HepG2 (cell line): ENCODE measurements around the gene IQSEC1. TPM values are rescaled to one million over a fixed set of nuclear protein-coding genes. Genes with fewer than 3 reads are reported as not detected.
A peak's percentile ranks its signal among the peaks of the same experiment; 100 is the strongest.

Experiments
- ATAC-seq: fragments of 200-7000 bp; cut with Tn5 transposase; 3 replicates; pipeline ENCODE4 v1.9.1; 2020; ENCODE audit warnings: mild to moderate bottlenecking, moderate library complexity
- BruUV-seq: library from RNA; stranded (reverse); fragments of 400-500 nt; replicated peaks from 2 replicates; lab custom pipeline; 2021; lab: Mats Ljungman, UMichigan
- CTCF ChIA-PET: fragments of 300-600 bp; formaldehyde crosslinking; extraction: SDS; loops from one replicate; lab custom pipeline; 2021; ENCODE audit warnings: low total read pairs, inconsistent platforms, low intra/inter-chr PET ratio; lab: Yijun Ruan, JAX
- POLR2A ChIA-PET: fragments of 350-600 bp; sonication (Branson Sonifier 250); formaldehyde crosslinking; loops from one replicate; lab custom pipeline; 2020; ENCODE audit warnings: antibody characterized with exemption, inconsistent platforms; lab: Yijun Ruan, JAX
- DNase-seq: peaks from one replicate; pipeline ENCODE4 v3.0.0-alpha.2; 2015; ENCODE audit warnings: low spot score
- FAIRE-seq: peaks from 3 replicates; lab custom pipeline; 2011; peaks lifted over from hg19 to GRCh38; lab: Jason Lieb, UNC
- H2AFZ ChIP-seq: one replicate; pipeline ENCODE4 v1.6.1; 2011; ENCODE audit warnings: low read length, inconsistent platforms
- H3K27ac ChIP-seq: fragments of 300-600 bp; 3 replicates; pipeline ENCODE4 v1.8.0; 2011; ENCODE audit warnings: mixed run types, mild to moderate bottlenecking, mixed read lengths, low read length, inconsistent platforms; ENCODE audit not compliant: insufficient read depth; ENCODE audit errors: extremely low read length
- H3K27me3 ChIP-seq, 2 experiments: fragments of 200-600 bp in 1 of 2; 2 replicates in 1 of 2; 3 replicates in 1 of 2; pipeline versions ENCODE4 v1.6.0 to v1.8.0; 2011; ENCODE audit warnings: low read length in 2 of 2, mild to moderate bottlenecking in 2 of 2, moderate library complexity in 2 of 2, inconsistent platforms in 1 of 2; ENCODE audit not compliant: insufficient read depth in 2 of 2, control insufficient read depth in 1 of 2
- H3K36me3 ChIP-seq, 2 experiments: fragments of 200-600 bp in 1 of 2; replicated peaks in 1 of 2; 2 replicates in 1 of 2; 3 replicates in 1 of 2; pipeline versions ENCODE4 v1.5.1 to v1.8.0; 2011; ENCODE audit warnings: low read length in 2 of 2, inconsistent platforms in 1 of 2; ENCODE audit not compliant: insufficient read depth in 2 of 2, control insufficient read depth in 1 of 2
- H3K4me1 ChIP-seq: 2 replicates; pipeline ENCODE4 v1.5.1; 2012; ENCODE audit warnings: low read length, inconsistent platforms; ENCODE audit not compliant: insufficient read depth
- H3K4me2 ChIP-seq: 2 replicates; pipeline ENCODE4 v1.6.0; 2011; ENCODE audit warnings: low read depth, low read length, inconsistent platforms
- H3K4me3 ChIP-seq, 3 experiments: fragments of 200-600 bp in 1 of 3; sonication (generic), shearing (Covaris generic) in 1 of 3; replicated peaks in 1 of 3; 2 replicates each; pipeline ENCODE4 v1.5.1; 2011 to 2016; ENCODE audit warnings: low read length in 3 of 3, inconsistent platforms in 2 of 3, low read depth in 2 of 3, mild to moderate bottlenecking in 2 of 3, control low read depth in 1 of 3, mixed read lengths in 1 of 3; ENCODE audit not compliant: insufficient read depth in 1 of 3
- H3K79me2 ChIP-seq: one replicate; pipeline ENCODE4 v1.6.1; 2011; ENCODE audit warnings: low read length, inconsistent platforms; ENCODE audit not compliant: insufficient read depth
- H3K9ac ChIP-seq: 2 replicates; pipeline ENCODE4 v1.6.0; 2011; ENCODE audit warnings: mild to moderate bottlenecking, low read depth, low read length, inconsistent platforms; ENCODE audit not compliant: insufficient read depth
- H3K9me3 ChIP-seq: 2 replicates; pipeline ENCODE4 v1.5.1; 2012; ENCODE audit warnings: mild to moderate bottlenecking, low read length
- H4K20me1 ChIP-seq: 2 replicates; pipeline ENCODE4 v1.6.0; 2011; ENCODE audit warnings: inconsistent platforms, mild to moderate bottlenecking, low read length, moderate library complexity; ENCODE audit not compliant: insufficient read depth
- BORCS8-MEF2B ChIP-seq: sonication (generic); formaldehyde crosslinking; IDR thresholded peaks from 2 replicates; pipeline ENCODE4 v1.8.0; 2022; ENCODE audit warnings: mild to moderate bottlenecking, missing genetic modification reagents
- HNRNPLL ChIP-seq: fragments of 200-400 bp; formaldehyde crosslinking; IDR thresholded peaks from 2 replicates; pipeline ENCODE4 v1.6.1; 2017; ENCODE audit warnings: mild to moderate bottlenecking, low read depth, low read length; ENCODE audit not compliant: poor library complexity, severe bottlenecking
- RAD21 ChIP-seq: fragments of 450-650 bp; formaldehyde crosslinking; IDR thresholded peaks from 2 replicates; pipeline ENCODE4 v1.5.0; 2020; ENCODE audit warnings: mild to moderate bottlenecking
- ZNF564 ChIP-seq: sonication (generic); formaldehyde crosslinking; IDR thresholded peaks from 2 replicates; pipeline ENCODE4 v1.8.1; 2023; ENCODE audit warnings: mild to moderate bottlenecking, missing genetic modification reagents
- ZNF572 ChIP-seq: sonication (generic); formaldehyde crosslinking; IDR thresholded peaks from 2 replicates; pipeline ENCODE4 v1.5.1; 2020; ENCODE audit warnings: mild to moderate bottlenecking, missing genetic modification reagents
- ZNF737 ChIP-seq: sonication (generic); formaldehyde crosslinking; IDR thresholded peaks from 2 replicates; pipeline ENCODE4 v1.5.0; 2020; ENCODE audit warnings: missing genetic modification reagents, mild to moderate bottlenecking, borderline replicate concordance
- WGBS: methylation state at CpG from one replicate; pipeline ENCODE4 v1.1.6; 2017; ENCODE audit warnings: low lambda C conversion rate; 5-methylcytosine and 5-hydroxymethylcytosine counted together
- in situ Hi-C: cut with HindIII; loops from 2 replicates; pipeline ENCODE4 v1.10.0; 2017; ENCODE audit warnings: low pct_unique_long_range_greater_than_20kb; ENCODE audit not compliant: extremely low pct_ligation_motif_present
- intact Hi-C: fragments of 100-400 bp; cut with micrococcal nuclease; formaldehyde crosslinking; loops from one replicate; pipeline ENCODE4 v1.10.0; 2022; ENCODE audit not compliant: unreplicated experiment
- polyA plus RNA-seq, 8 experiments: library from polyadenylated mRNA; depleted of rRNA in 3 of 8; stranded (reverse) in 7 of 8; unstranded in 1 of 8; fragments of >200 nt; fragmentation: Illumina TruSeq in 4 of 8; extraction: Trizol in 4 of 8; gene quantifications; 2 replicates each; pipeline versions ENCODE4 v1.2.1 to v1.2.3, GENCODE V29; 2011 to 2016; ENCODE audit warnings: low read depth in 4 of 8, missing spikeins in 1 of 8, mixed read lengths in 1 of 8; ENCODE audit not compliant: insufficient read depth in 1 of 8
- total RNA-seq, 5 experiments: library from RNA; depleted of rRNA; stranded (reverse); fragments of >200 nt; fragmentation: Illumina TruSeq; extraction: Trizol; gene quantifications; 2 replicates each; pipeline ENCODE4 v1.2.3, GENCODE V29; 2016; ENCODE audit warnings: low read depth in 1 of 5
- TF ChIP-seq, protein P1 (sequence below): sonication (generic); formaldehyde crosslinking; IDR thresholded peaks from 2 replicates; pipeline ENCODE4 v1.4.0; 2020; ENCODE audit warnings: missing genetic modification reagents, mild to moderate bottlenecking, borderline replicate concordance
- TF ChIP-seq, protein P2 (sequence below): sonication (generic); formaldehyde crosslinking; IDR thresholded peaks from 2 replicates; pipeline ENCODE4 v1.4.0; 2020; ENCODE audit warnings: missing genetic modification reagents

Gene IQSEC1
- total and polyA plus RNA-seq, 2 of the 13 experiments (the other 11 are each of a cell fraction or from before 2014, with no cell fraction given): 17.4 to 20.2 TPM

GRCh38 chr3:12861611-12862010 is 211.6 kb downstream of the IQSEC1 start:
- H3K9ac ChIP-seq: no peak overlapping the region
- 47% methylated on average over 5 of the region's 5 CpGs for WGBS
- peaks cover 4 to 70% of the 10 kb centered on the region in 2 experiments; a peak in 4 of 5 replicates for H3K27me3 ChIP-seq
- ATAC-seq (no peak), DNase-seq (no peak), FAIRE-seq (no peak)
- no peak overlapping the region for H2AFZ ChIP-seq
- no peak for TF ChIP-seq BORCS8-MEF2B (CRISPR knock-in tag)
- TF ChIP-seq ZNF737: no peak
- TF ChIP-seq, protein P1, sequence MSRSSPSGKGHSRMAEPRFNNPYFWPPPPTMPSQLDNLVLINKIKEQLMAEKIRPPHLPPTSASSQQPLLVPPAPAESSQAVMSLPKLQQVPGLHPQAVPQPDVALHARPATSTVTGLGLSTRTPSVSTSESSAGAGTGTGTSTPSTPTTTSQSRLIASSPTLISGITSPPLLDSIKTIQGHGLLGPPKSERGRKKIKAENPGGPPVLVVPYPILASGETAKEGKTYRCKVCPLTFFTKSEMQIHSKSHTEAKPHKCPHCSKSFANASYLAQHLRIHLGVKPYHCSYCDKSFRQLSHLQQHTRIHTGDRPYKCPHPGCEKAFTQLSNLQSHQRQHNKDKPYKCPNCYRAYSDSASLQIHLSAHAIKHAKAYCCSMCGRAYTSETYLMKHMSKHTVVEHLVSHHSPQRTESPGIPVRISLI (CRISPR knock-in tag): no peak
- no peak for TF ChIP-seq RAD21 (CRISPR knock-in tag)
- H3K9me3 ChIP-seq: no peaks in the 10 kb centered on the region; the same call in 1 of the 2 replicates
- H3K4me1 ChIP-seq: no peaks in the 10 kb centered on the region
- H3K79me2 ChIP-seq: no peaks in the 10 kb centered on the region
- ChIA-PET CTCF (no interaction called here), POLR2A (no interaction called here)
- H3K4me2 ChIP-seq: no peak overlapping the region
- H3K36me3 ChIP-seq: no peaks in the 10 kb centered on the region
- in situ Hi-C loops (no loop called here), intact Hi-C loops (no loop called here)
- H3K27ac ChIP-seq: no peak overlapping the region
- no peaks in the 10 kb centered on the region for H4K20me1 ChIP-seq
- H3K4me3 ChIP-seq: no peak overlapping the region
- BruUV-seq: no TSS peak

- intact Hi-C loops (no loop called here), in situ Hi-C loops (no loop called here)
- no peak for FAIRE-seq
- H3K36me3 ChIP-seq: no peaks in the 10 kb centered on the region
- H3K9me3 ChIP-seq: no peaks in the 10 kb centered on the region
- DNase-seq: no peak
- H3K4me1 ChIP-seq: no peaks in the 10 kb centered on the region
- BruUV-seq: no TSS peak
- no peak overlapping the region for H3K27ac ChIP-seq
- H3K9ac ChIP-seq: no peak overlapping the region
- ChIA-PET POLR2A (no interaction called here), CTCF (no interaction called here)
- H4K20me1 ChIP-seq: no peaks in the 10 kb centered on the region
- no peak for ATAC-seq
- no peak overlapping the region for H3K4me2 ChIP-seq
- no peak overlapping the region for H3K4me3 ChIP-seq
- H3K79me2 ChIP-seq: no peaks in the 10 kb centered on the region
- H2AFZ ChIP-seq: no peak overlapping the region
- H3K27me3 ChIP-seq: peaks cover 4 to 69% of the 10 kb centered on the region in 2 experiments; a peak in 4 of 5 replicates
- 35% methylated on average over 7 of the region's 7 CpGs for WGBS
- TF ChIP-seq, protein P2, sequence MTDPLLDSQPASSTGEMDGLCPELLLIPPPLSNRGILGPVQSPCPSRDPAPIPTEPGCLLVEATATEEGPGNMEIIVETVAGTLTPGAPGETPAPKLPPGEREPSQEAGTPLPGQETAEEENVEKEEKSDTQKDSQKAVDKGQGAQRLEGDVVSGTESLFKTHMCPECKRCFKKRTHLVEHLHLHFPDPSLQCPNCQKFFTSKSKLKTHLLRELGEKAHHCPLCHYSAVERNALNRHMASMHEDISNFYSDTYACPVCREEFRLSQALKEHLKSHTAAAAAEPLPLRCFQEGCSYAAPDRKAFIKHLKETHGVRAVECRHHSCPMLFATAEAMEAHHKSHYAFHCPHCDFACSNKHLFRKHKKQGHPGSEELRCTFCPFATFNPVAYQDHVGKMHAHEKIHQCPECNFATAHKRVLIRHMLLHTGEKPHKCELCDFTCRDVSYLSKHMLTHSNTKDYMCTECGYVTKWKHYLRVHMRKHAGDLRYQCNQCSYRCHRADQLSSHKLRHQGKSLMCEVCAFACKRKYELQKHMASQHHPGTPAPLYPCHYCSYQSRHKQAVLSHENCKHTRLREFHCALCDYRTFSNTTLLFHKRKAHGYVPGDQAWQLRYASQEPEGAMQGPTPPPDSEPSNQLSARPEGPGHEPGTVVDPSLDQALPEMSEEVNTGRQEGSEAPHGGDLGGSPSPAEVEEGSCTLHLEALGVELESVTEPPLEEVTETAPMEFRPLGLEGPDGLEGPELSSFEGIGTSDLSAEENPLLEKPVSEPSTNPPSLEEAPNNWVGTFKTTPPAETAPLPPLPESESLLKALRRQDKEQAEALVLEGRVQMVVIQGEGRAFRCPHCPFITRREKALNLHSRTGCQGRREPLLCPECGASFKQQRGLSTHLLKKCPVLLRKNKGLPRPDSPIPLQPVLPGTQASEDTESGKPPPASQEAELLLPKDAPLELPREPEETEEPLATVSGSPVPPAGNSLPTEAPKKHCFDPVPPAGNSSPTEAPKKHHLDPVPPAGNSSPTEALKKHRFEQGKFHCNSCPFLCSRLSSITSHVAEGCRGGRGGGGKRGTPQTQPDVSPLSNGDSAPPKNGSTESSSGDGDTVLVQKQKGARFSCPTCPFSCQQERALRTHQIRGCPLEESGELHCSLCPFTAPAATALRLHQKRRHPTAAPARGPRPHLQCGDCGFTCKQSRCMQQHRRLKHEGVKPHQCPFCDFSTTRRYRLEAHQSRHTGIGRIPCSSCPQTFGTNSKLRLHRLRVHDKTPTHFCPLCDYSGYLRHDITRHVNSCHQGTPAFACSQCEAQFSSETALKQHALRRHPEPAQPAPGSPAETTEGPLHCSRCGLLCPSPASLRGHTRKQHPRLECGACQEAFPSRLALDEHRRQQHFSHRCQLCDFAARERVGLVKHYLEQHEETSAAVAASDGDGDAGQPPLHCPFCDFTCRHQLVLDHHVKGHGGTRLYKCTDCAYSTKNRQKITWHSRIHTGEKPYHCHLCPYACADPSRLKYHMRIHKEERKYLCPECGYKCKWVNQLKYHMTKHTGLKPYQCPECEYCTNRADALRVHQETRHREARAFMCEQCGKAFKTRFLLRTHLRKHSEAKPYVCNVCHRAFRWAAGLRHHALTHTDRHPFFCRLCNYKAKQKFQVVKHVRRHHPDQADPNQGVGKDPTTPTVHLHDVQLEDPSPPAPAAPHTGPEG (CRISPR knock-in tag): no peak
- no peak for TF ChIP-seq HNRNPLL
- TF ChIP-seq ZNF564: no peak
- 0 out of 2 replicates have a peak, but pooled peaks have one; percentile 55 for TF ChIP-seq ZNF572 (CRISPR knock-in tag)
Measured at GRCh38 chr3:12859840-12860239, 213.4 kb downstream of the IQSEC1 start.
